ENCODE data around the gene LPCAT1. TPM values are rescaled to one million over a fixed set of nuclear protein-coding genes. Genes with fewer than 3 reads are reported as not detected.
A peak's percentile ranks its signal among the peaks of the same experiment; 100 is the strongest.
"Not testable (repeated sequence)": the region's sequence is repeated elsewhere in the genome, so short reads cannot be mapped to it uniquely, and the experiment has no call there.

The LPCAT1 gene
- total RNA-seq, 1 donor from 2014 or later = 108 TPM

- peaks cover 36% of the 10 kb centered on the region for H3F3A ChIP-seq (ENCODE audit: low read depth)
- Mint-ChIP-seq H3K4me3 (no peak overlapping the region), H3K27me3 (ENCODE audit: insufficient read depth, low read depth) (peaks cover 23% of the 10 kb centered on the region), H3K36me3 (peaks cover 45% of the 10 kb centered on the region), H3K9me3 (peaks cover 29% of the 10 kb centered on the region), H3K27ac (no peak overlapping the region), H3K4me1 (peaks cover 6% of the 10 kb centered on the region)
- peaks cover 6% of the 10 kb centered on the region for H3K9me3 ChIP-seq (ENCODE audit: low read depth)
- no peaks in the 10 kb centered on the region for H4K20me1 ChIP-seq (ENCODE audit: low read depth)
- no peak overlapping the region for H2AFZ ChIP-seq (replicated peaks)
- no peak overlapping the region for H3K9ac ChIP-seq
- H3K79me2 ChIP-seq (ENCODE audit: low read depth) = no peaks in the 10 kb centered on the region
- no peaks in the 10 kb centered on the region for H3K36me3 ChIP-seq
- no peaks in the 10 kb centered on the region for H3K27me3 ChIP-seq
- no peaks in the 10 kb centered on the region for H3K4me1 ChIP-seq
- no peak overlapping the region for H3K4me3 ChIP-seq
- no peak overlapping the region for H3K4me2 ChIP-seq
- DNase-seq (ENCODE audit: low spot score) = no peak
- TF ChIP-seq EZH2phosphoT487 (IDR thresholded peaks at IDR 0.05) (no peak), EZH2 (IDR thresholded peaks at IDR 0.05) (no peak)
- TF ChIP-seq, protein P1, sequence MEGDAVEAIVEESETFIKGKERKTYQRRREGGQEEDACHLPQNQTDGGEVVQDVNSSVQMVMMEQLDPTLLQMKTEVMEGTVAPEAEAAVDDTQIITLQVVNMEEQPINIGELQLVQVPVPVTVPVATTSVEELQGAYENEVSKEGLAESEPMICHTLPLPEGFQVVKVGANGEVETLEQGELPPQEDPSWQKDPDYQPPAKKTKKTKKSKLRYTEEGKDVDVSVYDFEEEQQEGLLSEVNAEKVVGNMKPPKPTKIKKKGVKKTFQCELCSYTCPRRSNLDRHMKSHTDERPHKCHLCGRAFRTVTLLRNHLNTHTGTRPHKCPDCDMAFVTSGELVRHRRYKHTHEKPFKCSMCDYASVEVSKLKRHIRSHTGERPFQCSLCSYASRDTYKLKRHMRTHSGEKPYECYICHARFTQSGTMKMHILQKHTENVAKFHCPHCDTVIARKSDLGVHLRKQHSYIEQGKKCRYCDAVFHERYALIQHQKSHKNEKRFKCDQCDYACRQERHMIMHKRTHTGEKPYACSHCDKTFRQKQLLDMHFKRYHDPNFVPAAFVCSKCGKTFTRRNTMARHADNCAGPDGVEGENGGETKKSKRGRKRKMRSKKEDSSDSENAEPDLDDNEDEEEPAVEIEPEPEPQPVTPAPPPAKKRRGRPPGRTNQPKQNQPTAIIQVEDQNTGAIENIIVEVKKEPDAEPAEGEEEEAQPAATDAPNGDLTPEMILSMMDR (IDR thresholded peaks at IDR 0.05) = no peak
- H3K27ac ChIP-seq = no peak overlapping the region
Measured at GRCh38 chr5:1461396-1461795, 62.4 kb downstream of the LPCAT1 start.

GRCh38 chr5:1460054-1460682, 63.6 kb downstream of the LPCAT1 start:
- peaks cover 40% of the 10 kb centered on the region for H3K36me3 Mint-ChIP-seq
- Histone ChIP-seq H3K36me3 (no peaks in the 10 kb centered on the region), H3K27ac (no peak overlapping the region), H3K27me3 (no peaks in the 10 kb centered on the region), H3K79me2 (ENCODE audit: low read depth) (no peaks in the 10 kb centered on the region), H3K4me2 (no peak overlapping the region), H4K20me1 (ENCODE audit: low read depth) (no peaks in the 10 kb centered on the region), H3K4me1 (no peaks in the 10 kb centered on the region), H3F3A (ENCODE audit: low read depth) (peaks cover 29% of the 10 kb centered on the region), H3K4me3 (no peak overlapping the region), H2AFZ (replicated peaks) (no peak overlapping the region), H3K9ac (no peak overlapping the region), H3K9me3 (ENCODE audit: low read depth) (peaks cover 17% of the 10 kb centered on the region)
- H3K9me3 Mint-ChIP-seq = peaks cover 38% of the 10 kb centered on the region
- H3K27ac Mint-ChIP-seq = peak overlapping the region; percentile 21
- H3K27me3 Mint-ChIP-seq (ENCODE audit: insufficient read depth, low read depth) = peaks cover 18% of the 10 kb centered on the region
- no peak for DNase-seq (ENCODE audit: low spot score)
- TF ChIP-seq, protein P1 (IDR thresholded peaks at IDR 0.05) = no peak
- H3K4me3 Mint-ChIP-seq = no peak overlapping the region
- H3K4me1 Mint-ChIP-seq = peaks cover 6% of the 10 kb centered on the region

DNA sequence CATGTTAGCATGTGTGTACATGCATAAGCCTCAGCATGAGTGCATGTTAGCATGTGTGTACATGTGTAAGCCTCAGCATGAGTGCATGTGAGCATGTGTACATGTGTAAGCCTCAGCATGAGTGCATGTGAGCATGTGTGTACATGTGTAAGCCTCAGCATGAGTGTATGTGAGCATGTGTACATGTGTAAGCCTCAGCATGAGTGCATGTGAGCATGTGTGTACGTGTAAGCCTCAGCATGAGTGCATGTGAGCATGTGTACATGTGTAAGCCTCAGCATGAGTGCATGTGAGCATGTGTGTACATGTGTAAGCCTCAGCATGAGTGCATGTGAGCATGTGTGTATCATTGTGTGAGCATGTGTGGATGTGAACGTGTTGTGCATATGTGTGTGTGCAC, 64.3 kb downstream of the LPCAT1 start:
- H3K9ac ChIP-seq; H3K4me3 ChIP-seq; H3K4me1 ChIP-seq; H3K79me2 ChIP-seq (ENCODE audit: low read depth); H3K27ac Mint-ChIP-seq; H2AFZ ChIP-seq (replicated peaks); H3K4me2 ChIP-seq; H3K4me3 Mint-ChIP-seq; H3K4me1 Mint-ChIP-seq; H4K20me1 ChIP-seq (ENCODE audit: low read depth); H3K27ac ChIP-seq; DNase-seq (ENCODE audit: low spot score); H3K36me3 ChIP-seq; H3K27me3 ChIP-seq: not testable (repeated sequence)
- H3F3A ChIP-seq (ENCODE audit: low read depth) = peaks cover 22% of the 10 kb centered on the region
- H3K27me3 Mint-ChIP-seq (ENCODE audit: insufficient read depth, low read depth) = peaks cover 19% of the 10 kb centered on the region
- H3K9me3 Mint-ChIP-seq = peaks cover 38% of the 10 kb centered on the region
- peaks cover 33% of the 10 kb centered on the region for H3K36me3 Mint-ChIP-seq
- H3K9me3 ChIP-seq (ENCODE audit: low read depth) = peaks cover 22% of the 10 kb centered on the region

- DNase-seq (ENCODE audit: low spot score); H4K20me1 ChIP-seq (ENCODE audit: low read depth); H3K4me1 Mint-ChIP-seq; H3K27ac Mint-ChIP-seq; H3K79me2 ChIP-seq (ENCODE audit: low read depth); H3K9ac ChIP-seq; H2AFZ ChIP-seq (replicated peaks); H3K4me2 ChIP-seq; H3K4me3 Mint-ChIP-seq; H3K36me3 ChIP-seq; H3K4me3 ChIP-seq; H3K27ac ChIP-seq; H3K4me1 ChIP-seq: not testable (repeated sequence)
- Mint-ChIP-seq H3K9me3 (peaks cover 54% of the 10 kb centered on the region), H3K36me3 (peaks cover 25% of the 10 kb centered on the region), H3K27me3 (ENCODE audit: insufficient read depth, low read depth) (peaks cover 13% of the 10 kb centered on the region)
- peaks cover 20% of the 10 kb centered on the region for H3F3A ChIP-seq (ENCODE audit: low read depth)
- H3K9me3 ChIP-seq (ENCODE audit: low read depth) = peaks cover 39% of the 10 kb centered on the region
- H3K27me3 ChIP-seq = peaks cover 11% of the 10 kb centered on the region
Measured at GRCh38 chr5:1456110-1456881, 67.5 kb downstream of the LPCAT1 start.

Data from neural progenitor cell (in vitro differentiated cells).